Calu3 (cell line): ENCODE data around the gene FXYD1. TPM values are rescaled to one million over a fixed set of nuclear protein-coding genes. Genes with fewer than 3 reads are reported as not detected.

Experiments used
- BruUV-seq: library from RNA; stranded (reverse); fragments of 400-500 nt; replicated peaks from 2 replicates; lab custom pipeline; 2021; lab: Mats Ljungman, UMichigan
- CTCF ChIA-PET: fragments of 300-600 bp; sonication (Branson Sonifier 250); formaldehyde crosslinking; loops from one replicate; lab custom pipeline; 2022; ENCODE audit warnings: antibody characterized with exemption; lab: Charles Lee
- DNase-seq: peaks from one replicate; pipeline ENCODE4 v3.0.0; 2022
- H3K27ac Mint-ChIP-seq: one replicate; pipeline ENCODE4 v1.8.0; 2022; ENCODE audit warnings: mixed read lengths; ENCODE audit not compliant: unreplicated experiment
- H3K27me3 Mint-ChIP-seq: one replicate; pipeline ENCODE4 v1.8.0; 2022; ENCODE audit warnings: mixed read lengths; ENCODE audit not compliant: unreplicated experiment
- H3K36me3 Mint-ChIP-seq: one replicate; pipeline ENCODE4 v1.8.0; 2022; ENCODE audit warnings: mild to moderate bottlenecking, moderate library complexity, mixed read lengths; ENCODE audit not compliant: insufficient read depth, unreplicated experiment
- H3K4me1 Mint-ChIP-seq: one replicate; pipeline ENCODE4 v1.8.0; 2022; ENCODE audit warnings: mild to moderate bottlenecking, low read depth, mixed read lengths; ENCODE audit not compliant: unreplicated experiment
- H3K4me3 Mint-ChIP-seq: one replicate; pipeline ENCODE4 v1.8.0; 2022; ENCODE audit warnings: mild to moderate bottlenecking, low read depth, moderate library complexity, mixed read lengths; ENCODE audit not compliant: unreplicated experiment
- H3K9me3 Mint-ChIP-seq: one replicate; pipeline ENCODE4 v1.8.0; 2022; ENCODE audit warnings: low read depth, mixed read lengths; ENCODE audit not compliant: unreplicated experiment
- intact Hi-C: fragments of 100-400 bp; cut with micrococcal nuclease; formaldehyde crosslinking; loops from one replicate; pipeline ENCODE4 v1.10.0; 2022; ENCODE audit not compliant: unreplicated experiment
- total RNA-seq: library from RNA; stranded (reverse); gene quantifications from 2 replicates; pipeline ENCODE4 v1.2.3, GENCODE V29; 2022
- TF ChIP-seq, protein P1 (sequence below): fragments of 200-600 bp; IDR thresholded peaks from one replicate; pipeline ENCODE4 v1.8.0; 2022; ENCODE audit warnings: antibody characterized with exemption; ENCODE audit not compliant: unreplicated experiment

FXYD1 gene
- total RNA-seq, 1 experiment from 2014 or later: 1.6 TPM

DNA sequence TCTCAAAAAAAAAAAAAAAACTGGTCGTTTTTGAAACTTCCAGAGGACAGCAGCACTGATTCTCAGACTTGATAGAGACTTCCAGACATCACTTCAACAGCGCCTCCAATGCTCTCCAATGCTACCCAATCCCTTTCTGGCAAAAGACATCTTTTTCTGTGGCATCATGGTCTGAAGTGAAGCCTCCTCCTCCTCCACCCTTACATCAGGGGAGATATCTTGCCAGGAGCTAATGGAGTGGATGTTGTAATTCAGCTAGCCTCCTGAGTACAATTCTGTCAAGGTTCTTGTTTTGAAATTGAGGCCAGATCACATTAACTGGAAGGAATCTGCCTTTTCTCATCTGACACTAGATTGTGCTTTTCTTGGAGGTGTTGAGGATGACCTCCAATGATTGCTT, 40.1 kb downstream of the FXYD1 start:
- Mint-ChIP-seq H3K4me1 (peaks cover 27% of the 10 kb centered on the region), H3K9me3 (peaks cover 5% of the 10 kb centered on the region), H3K36me3 (peaks cover 19% of the 10 kb centered on the region), H3K27ac (no peak overlapping the region), H3K4me3 (no peak overlapping the region), H3K27me3 (no peaks in the 10 kb centered on the region)
- intact Hi-C loops: no loop called here
- CTCF ChIA-PET: no interaction called here
- DNase-seq: no peak
- TF ChIP-seq, protein P1, sequence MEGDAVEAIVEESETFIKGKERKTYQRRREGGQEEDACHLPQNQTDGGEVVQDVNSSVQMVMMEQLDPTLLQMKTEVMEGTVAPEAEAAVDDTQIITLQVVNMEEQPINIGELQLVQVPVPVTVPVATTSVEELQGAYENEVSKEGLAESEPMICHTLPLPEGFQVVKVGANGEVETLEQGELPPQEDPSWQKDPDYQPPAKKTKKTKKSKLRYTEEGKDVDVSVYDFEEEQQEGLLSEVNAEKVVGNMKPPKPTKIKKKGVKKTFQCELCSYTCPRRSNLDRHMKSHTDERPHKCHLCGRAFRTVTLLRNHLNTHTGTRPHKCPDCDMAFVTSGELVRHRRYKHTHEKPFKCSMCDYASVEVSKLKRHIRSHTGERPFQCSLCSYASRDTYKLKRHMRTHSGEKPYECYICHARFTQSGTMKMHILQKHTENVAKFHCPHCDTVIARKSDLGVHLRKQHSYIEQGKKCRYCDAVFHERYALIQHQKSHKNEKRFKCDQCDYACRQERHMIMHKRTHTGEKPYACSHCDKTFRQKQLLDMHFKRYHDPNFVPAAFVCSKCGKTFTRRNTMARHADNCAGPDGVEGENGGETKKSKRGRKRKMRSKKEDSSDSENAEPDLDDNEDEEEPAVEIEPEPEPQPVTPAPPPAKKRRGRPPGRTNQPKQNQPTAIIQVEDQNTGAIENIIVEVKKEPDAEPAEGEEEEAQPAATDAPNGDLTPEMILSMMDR: no peak
- no TSS peak for BruUV-seq

DNA sequence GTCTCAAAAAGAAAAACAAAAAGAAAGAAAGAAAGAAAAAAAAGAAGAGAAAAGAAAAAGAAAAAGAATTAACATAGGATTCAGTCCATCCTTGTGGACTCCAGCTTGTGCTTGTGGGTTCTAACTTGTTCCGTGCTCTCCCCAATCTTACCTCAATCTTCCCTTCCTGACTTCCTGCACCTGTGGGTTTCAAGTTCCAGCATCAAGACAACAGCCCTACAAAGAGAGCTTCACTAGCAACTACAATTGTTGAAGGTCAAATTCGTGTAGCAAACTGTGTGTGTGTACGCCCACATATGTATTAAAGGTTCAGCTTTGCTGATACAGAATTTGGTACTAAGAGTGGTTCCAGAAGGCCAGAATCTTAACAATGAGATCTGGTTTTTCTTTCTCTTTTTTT, 41.2 kb downstream of the FXYD1 start:
- Mint-ChIP-seq H3K4me3 (no peak overlapping the region), H3K9me3 (peaks cover 5% of the 10 kb centered on the region), H3K27ac (no peak overlapping the region), H3K4me1 (peaks cover 15% of the 10 kb centered on the region), H3K36me3 (peaks cover 9% of the 10 kb centered on the region), H3K27me3 (no peaks in the 10 kb centered on the region)
- CTCF ChIA-PET: interaction anchor here (0.6 kb wide), 1 partner anchor 418 kb away, joined by 3 read pairs; no protein-coding TSS in a partner anchor
- intact Hi-C loops: no loop called here
- TF ChIP-seq, protein P1: no peak
- BruUV-seq: no TSS peak
- DNase-seq: no peak

DNA sequence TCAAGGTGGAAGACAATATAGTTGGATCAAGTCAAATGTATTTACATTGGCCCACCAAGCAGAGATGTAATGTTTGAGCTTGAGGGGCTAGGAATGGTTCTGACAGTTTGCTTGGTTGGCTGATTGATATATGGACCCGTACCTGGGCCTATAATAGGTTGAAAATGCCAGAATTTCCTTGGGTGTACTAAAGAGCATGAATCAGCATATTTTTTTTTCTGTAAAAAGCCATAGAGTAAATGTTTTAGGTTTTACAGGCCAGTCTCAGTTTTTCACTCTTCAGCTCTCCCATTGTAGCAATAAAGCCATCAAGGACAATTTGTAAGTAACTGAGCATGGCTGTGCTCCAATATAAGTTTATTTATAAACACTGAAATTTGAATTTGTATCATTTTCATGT, 42.8 kb downstream of the FXYD1 start:
- intact Hi-C loops: no loop called here

DNA sequence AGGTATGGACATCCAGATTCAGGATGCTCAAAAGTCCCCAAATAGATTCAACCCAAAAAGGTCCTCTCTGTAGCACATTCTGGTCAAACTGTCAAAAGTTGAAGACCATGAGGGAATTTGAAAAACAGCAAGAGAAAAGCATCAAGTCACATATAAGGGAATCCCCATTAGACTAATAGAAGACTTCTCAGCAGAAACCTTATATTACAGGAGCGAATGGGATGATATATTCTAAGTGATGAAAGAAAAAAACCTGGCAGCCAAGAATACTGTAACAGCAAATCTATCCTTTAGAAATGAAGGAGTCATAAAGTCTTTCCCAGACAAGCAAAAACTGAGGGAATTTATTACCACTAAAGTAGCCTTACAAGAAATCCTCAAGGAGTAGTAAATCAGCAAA, 45.6 kb downstream of the FXYD1 start:
- peaks cover 5% of the 10 kb centered on the region for H3K9me3 Mint-ChIP-seq
- H3K27ac Mint-ChIP-seq: no peak overlapping the region
- H3K36me3 Mint-ChIP-seq: no peaks in the 10 kb centered on the region
- no TSS peak for BruUV-seq
- TF ChIP-seq, protein P1: no peak
- no peaks in the 10 kb centered on the region for H3K4me1 Mint-ChIP-seq
- CTCF ChIA-PET: interaction anchor here (0.7 kb wide), 1 partner anchor 28 kb away, joined by 3 read pairs; no protein-coding TSS in a partner anchor
- no peak for DNase-seq
- no peak overlapping the region for H3K4me3 Mint-ChIP-seq
- intact Hi-C loops: no loop called here
- no peaks in the 10 kb centered on the region for H3K27me3 Mint-ChIP-seq

More for the DNA sequence above, 42.8 kb downstream of the FXYD1 start:
- Mint-ChIP-seq H3K4me1 (no peaks in the 10 kb centered on the region), H3K9me3 (peaks cover 5% of the 10 kb centered on the region), H3K27me3 (no peaks in the 10 kb centered on the region), H3K27ac (no peak overlapping the region), H3K36me3 (no peaks in the 10 kb centered on the region), H3K4me3 (no peak overlapping the region)
- CTCF ChIA-PET: no interaction called here
- TF ChIP-seq, protein P1: no peak
- DNase-seq: no peak
- no TSS peak for BruUV-seq
